ENCODE data around the gene NHS.

GRCh38 chrX:17597327-17597726, 222.3 kb downstream of the NHS start:
- TF ChIP-seq POLR2A (IDR thresholded peaks at IDR 0.05; ENCODE audit: low read depth, low read length) (no peak), RAD21 (IDR thresholded peaks at IDR 0.05; ENCODE audit: low read length) (no peak), CTCF (conservative IDR thresholded peaks at IDR 0.05; ENCODE audit: low read depth, low read length) (no peak), MXI1 (IDR thresholded peaks at IDR 0.05; ENCODE audit: borderline replicate concordance, low read depth, low read length) (no peak), MAZ (IDR thresholded peaks at IDR 0.05; ENCODE audit: borderline replicate concordance, low read depth, low read length) (no peak), CEBPB (IDR thresholded peaks at IDR 0.05; ENCODE audit: low read depth, low read length) (no peak), MAFK (IDR thresholded peaks at IDR 0.05; ENCODE audit: low read depth, low read length) (no peak), USF2 (IDR thresholded peaks at IDR 0.05; ENCODE audit: low read depth, low read length) (no peak), SMC3 (IDR thresholded peaks at IDR 0.05; ENCODE audit: low read depth, low read length) (no peak), CHD1 (IDR thresholded peaks at IDR 0.05; ENCODE audit: low read depth, low read length) (no peak), RFX5 (IDR thresholded peaks at IDR 0.05; ENCODE audit: low read depth, low read length) (no peak), ELK1 (IDR thresholded peaks at IDR 0.05; ENCODE audit: borderline replicate concordance, low read depth, low read length) (no peak), BHLHE40 (IDR thresholded peaks at IDR 0.05; ENCODE audit: low read depth, low read length) (no peak), RCOR1 (IDR thresholded peaks at IDR 0.05; ENCODE audit: insufficient replicate concordance, low read length) (no peak)
